Adipose tissue (tissue), 3 donors: Measurements from ENCODE around the gene UGT8. TPM values are rescaled to one million over a fixed set of nuclear protein-coding genes. Genes with fewer than 3 reads are reported as not detected.
"Not testable (repeated sequence)": the region's sequence is repeated elsewhere in the genome, so short reads cannot be mapped to it uniquely, and the experiment has no call there.

Experiments
- H3K27ac ChIP-seq: one replicate; pipeline ENCODE4 v1.5.1; 2013; ENCODE audit warnings: low read depth, low read length
- WGBS, 3 donors: extraction: QIAGEN DNeasy Blood & Tissue Kit; methylation state at CpG; one replicate each; pipeline ENCODE4 v1.1.7; 2013; 5-methylcytosine and 5-hydroxymethylcytosine counted together
- polyA plus RNA-seq, 3 donors: library from polyadenylated mRNA; stranded (reverse); fragments of 200-250 nt; gene quantifications; one replicate each; pipeline ENCODE4 v1.2.3, GENCODE V29; 2013
- donor health status: healthy with polysubstance abuse.
- donor health status: Bipolar disorder and iron deficiency.
- donor health status: healthy.

UGT8 gene
- polyA plus RNA-seq, 3 donors = 0.49 to 2.9 TPM; not detected in 1

DNA sequence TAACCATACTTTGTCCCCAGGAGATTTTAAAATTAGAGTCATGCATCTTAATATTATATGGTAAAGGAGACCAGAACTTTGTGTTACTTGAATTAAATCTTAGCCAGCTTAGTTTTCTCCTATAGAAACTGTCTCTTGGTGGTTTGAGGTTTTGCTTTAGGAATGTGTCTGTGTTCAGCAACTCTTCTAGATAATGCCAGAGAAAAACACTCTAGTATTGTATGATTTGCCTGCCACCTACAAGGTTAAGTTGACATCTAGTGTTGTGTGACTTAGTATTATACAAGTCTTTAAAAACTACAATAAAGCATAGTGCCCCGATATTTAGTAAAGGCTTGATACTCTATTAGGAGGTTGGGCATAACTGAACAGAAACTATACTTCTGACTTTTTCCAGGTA, 2.1 kb downstream of the UGT8 start:
- H3K27ac ChIP-seq = no peak overlapping the region
- WGBS, 3 donors = 65 to 97% (median 83%) methylated on average over 1 of the region's 1 CpG

DNA sequence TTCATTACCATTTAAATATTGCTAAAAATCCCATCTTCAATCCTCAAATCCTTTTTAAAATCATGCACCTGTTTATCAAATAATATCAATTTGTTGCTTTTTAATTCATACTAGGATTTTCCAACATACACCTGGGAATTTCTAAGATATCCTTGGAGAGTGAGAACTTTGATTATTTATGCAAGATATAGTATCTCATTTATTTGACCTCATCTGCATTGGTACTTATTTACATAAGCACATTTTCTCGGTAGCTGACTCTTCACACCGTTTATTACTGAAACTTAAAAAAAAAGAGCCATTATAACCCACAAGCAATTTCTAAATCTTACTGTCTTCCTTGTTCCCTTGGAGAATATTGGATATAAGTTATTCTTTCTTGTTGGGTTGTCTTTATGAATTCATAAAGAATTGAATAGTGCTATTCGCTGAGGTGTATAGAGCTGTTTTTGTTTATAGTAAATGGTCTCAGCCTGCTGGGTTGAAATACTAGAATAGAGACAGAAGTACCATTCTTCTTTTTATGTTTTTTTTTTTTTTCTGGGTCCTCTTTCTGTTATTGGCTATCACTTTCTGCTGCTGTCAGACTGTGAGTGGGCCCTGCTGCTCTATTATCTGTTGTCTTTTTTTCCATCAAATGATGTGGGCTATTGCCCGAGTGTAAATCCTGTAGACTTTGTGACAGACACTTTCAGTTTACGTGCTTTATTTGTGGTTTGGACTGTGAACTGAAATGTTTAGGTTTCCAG, 2.9 kb downstream of the UGT8 start:
- H3K27ac ChIP-seq = no peak overlapping the region
- 65 to 81% (median 77%) methylated on average over 5 of the region's 5 CpGs for WGBS, 3 donors

DNA sequence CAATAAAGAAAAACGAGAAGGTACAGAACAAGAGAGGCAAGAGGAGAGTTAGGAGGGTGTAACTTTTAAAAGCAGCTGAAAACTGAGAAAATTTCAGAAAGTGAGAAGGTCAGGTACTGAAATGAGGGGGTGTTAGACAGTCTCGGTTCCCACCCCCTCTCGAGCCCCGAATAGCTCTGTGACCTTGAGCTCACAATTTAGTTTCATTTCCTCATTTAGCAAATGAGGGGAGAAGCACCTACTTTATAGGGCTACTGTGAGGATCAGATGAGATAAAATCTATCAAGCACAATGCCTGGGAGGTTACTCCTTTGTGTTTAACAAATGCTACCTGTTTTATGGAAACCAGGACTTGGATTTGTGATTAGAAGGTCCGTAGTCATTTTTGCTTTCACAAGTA, 4.9 kb downstream of the UGT8 start:
- no peak overlapping the region for H3K27ac ChIP-seq
- 40 to 75% (median 73%) methylated on average over 5 of the region's 5 CpGs for WGBS, 3 donors

DNA sequence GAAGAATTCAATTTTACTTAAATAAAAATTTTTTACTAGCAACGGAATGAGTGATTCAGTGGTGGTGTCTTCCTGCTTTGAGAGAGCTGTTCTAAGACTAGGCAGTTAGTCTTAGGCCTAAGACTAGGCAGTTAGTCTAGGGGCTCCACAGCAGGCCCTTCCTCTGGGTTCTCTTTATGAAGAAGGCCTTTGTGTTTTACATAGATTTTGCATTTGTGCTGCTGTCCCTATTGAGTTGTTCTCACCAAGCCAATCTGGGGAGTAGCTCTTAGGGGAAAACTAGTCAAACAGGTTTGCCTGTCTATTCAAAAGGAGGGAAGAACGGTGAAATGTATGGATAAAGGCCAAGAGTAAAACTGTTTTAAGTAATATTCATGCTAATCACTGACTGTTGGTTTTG, 7.6 kb downstream of the UGT8 start:
- H3K27ac ChIP-seq = no peak overlapping the region
- WGBS, 3 donors = 47 to 72% (median 65%) methylated on average over 2 of the region's 2 CpGs

DNA sequence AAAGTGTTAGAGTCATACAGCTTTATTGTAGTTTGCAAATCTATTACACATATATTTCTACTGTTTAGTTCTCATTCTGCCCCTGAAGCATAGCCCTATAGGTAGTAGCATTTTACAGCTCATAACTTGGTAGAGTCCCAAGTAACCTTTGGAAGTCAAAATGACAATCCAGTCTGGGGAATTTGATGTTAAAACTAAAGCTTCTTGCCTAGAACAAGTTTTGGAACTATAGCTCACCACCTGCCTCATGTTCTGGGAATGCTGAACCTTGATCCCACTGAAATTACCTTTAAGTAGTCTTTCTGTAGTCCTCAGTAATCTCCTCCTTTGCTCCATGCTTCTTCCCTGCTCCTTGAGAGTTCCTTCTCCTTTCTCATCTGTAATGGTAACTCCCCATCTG, 8.4 kb downstream of the UGT8 start:
- no peak overlapping the region for H3K27ac ChIP-seq

DNA sequence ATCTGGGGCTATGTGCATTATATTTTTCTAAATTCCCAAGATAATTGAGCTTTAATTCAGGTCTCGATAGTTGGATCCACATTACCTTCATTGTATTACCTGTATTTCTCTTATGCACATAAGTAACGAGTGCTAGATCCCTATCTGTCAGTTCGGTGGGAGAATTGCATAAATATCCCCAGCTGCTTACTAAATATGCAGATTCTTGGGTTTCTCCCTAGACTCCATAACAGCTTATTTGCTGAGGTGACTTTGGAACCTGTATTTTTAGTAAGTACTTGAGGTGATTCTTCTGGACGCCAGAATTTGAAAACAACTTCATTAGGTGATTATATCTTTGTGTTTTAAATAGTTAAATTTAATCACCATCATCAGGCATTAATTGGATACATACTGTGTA, 15.0 kb downstream of the UGT8 start:
- WGBS, 3 donors = 29 to 74% (median 71%) methylated on average over 4 of the region's 4 CpGs
- no peak overlapping the region for H3K27ac ChIP-seq

DNA sequence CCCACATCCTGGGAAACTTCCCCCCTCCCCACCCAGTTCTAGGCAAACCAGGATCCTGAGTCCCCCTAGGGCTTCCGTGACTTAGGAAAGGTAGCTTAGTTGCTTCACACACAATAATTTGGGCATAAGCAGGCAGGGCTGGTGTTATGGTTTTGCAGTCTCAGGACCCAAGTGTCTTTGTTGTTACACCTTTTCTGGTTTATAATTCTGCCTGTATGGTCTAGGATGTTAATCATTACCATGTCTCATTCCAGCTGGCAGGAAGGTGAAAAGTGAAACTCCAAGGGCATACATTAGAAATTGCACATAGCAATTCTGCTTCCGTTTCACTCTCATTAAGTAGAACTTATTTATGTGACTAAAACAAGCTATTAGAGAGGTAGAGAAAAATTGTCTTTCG, 16.8 kb downstream of the UGT8 start:
- no peak overlapping the region for H3K27ac ChIP-seq
- WGBS, 3 donors = 22 to 70% (median 64%) methylated on average over 3 of the region's 3 CpGs

DNA sequence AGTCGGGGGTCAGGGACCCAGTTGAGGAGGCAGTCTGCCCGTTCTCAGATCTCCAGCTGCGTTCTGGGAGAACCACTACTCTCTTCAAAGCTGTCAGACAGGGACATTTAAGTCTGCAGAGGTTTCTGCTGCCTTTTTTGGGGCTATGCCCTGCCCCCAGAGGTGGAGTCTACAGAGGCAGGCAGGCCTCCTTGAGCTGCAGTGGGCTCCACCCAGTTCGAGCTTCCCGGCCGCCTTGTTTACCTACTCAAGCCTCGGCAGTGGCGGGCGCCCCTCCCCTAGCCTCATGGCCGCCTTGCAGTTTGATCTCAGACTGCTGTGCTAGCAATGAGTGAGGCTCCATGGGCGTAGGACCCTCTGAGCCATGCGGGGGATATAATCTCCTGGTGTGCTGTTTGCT, 17.4 kb downstream of the UGT8 start:
- 27 to 90% (median 88%) methylated on average over 12 of the region's 12 CpGs for WGBS, 3 donors
- H3K27ac ChIP-seq = not testable (repeated sequence)

DNA sequence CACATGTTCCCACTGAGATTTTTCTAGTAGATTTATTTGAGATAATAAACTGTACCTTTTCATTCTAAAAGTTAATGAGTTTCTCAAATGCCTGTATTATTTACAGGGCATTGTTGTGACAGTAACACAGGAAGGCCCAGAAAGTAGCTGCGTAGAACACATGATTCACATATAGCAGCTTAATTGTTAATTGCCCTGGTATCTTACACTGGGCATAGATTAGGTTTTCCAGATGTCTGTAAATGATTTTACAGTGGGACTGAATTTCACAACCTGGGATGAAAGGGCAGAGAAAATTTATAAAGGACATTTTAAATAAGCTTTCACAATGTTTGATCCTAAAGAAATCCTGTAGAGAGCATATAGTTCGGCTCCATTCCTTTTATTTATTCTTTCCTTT, 27.6 kb downstream of the UGT8 start:
- 81 to 86% (median 84%) methylated on average over 2 of the region's 2 CpGs for WGBS, 3 donors
- H3K27ac ChIP-seq = no peak overlapping the region

DNA sequence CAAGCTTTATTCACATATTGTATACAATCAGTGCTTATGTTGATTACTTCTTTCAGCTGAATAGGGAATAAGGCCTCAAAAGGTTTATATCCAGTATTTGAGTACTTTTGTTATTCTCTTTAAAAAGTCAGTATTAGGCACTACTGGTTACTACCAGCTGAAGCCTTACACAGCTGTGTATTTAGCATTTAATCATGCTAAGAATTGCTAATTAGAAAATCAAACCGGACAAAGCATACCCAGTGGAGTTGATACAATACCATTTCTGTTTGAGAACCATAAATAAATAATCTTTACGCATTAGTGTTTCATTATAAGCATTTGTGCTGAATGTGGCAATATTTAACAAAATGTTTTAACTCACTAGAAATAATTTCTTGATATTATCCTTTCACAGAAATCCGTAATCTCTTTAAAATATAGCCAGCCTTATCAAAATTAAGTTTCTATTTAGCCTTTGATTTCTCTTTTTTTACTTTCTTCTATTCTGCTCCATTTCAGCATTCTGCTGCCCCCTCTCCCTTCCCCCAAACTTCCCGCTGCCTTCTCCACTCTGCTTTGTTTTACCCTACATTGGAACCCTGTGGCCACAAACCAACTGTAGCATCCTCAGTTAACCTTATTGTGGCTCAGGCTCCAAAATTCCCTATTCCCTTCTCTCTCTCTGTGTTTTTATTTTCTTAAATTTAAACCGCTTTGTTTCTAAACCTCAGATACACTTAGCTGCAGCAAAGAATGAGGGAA, 37.8 kb downstream of the UGT8 start:
- no peak overlapping the region for H3K27ac ChIP-seq
- 89 to 93% (median 90%) methylated on average over 5 of the region's 5 CpGs for WGBS, 3 donors

DNA sequence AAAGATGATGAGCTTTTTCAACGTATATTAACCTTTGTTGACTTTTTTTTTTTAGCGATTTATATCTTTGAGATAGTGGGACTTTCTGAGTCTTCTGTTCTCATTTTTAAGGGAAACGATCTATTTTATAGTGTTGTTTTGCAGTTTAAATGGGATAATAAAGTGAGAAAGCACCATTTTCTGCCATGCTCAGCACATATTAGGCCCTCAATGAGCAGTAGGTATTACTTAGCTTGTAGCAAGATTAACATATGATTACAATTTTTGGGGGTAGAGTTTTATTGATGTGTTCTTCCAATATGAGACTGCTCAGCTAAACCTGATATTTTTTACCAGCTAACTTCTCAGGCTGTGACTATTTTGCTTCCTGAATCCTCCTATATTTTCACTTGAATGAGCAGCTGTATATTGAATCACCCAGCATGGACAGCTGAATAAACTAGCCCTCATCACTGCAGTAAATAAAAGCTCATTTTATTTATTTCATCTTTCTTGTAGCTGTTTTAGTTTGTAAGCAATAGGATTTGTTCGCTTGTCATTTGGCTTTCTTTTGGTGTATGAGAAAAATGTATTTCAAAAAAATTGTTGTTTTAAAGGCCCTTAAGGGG, 43.7 kb downstream of the UGT8 start:
- no peak overlapping the region for H3K27ac ChIP-seq
- WGBS, 3 donors = 73 to 83% (median 80%) methylated on average over 4 of the region's 4 CpGs

DNA sequence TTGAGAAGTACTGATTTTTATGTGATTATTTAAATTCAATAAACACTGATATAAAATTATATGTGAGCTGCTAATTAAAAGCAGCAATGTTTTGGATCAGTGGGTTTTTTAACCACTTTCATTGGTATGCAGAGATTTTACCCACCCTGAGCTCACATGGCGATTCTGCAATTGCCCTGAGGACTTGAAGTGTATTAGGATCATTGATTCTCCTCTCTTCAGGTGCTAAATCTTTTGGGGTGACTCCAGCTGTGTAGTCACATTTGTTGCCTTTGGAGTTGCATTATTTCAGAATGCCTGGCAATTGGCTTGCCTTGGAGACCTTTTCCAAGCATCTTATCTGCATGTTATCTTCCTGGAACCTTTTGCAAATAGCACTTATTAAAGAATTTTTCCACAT, 51.3 kb downstream of the UGT8 start:
- WGBS, 3 donors = 68 to 74% (median 73%) methylated on average over 1 of the region's 1 CpG
- no peak overlapping the region for H3K27ac ChIP-seq

DNA sequence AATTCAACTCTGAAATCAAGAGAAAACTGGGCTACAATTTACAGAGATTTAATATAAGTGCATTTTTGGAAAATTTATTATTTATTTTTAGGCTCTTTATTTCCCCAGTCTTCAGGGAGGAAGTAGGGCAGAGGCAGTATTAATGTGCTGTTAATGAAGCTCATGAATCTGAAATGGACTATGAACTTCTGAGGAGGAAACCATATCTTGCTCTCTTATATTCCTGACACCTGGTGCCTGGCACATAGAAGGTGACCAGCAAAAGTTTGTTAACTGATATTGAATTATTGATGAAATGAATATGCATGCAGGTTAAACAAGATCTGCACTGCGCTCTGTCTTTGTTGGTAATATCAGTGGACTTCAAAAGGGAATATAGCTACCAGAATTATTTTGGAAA, 55.1 kb downstream of the UGT8 start:
- WGBS, 3 donors = 53 to 97% (median 93%) methylated on average over 1 of the region's 1 CpG
- H3K27ac ChIP-seq = no peak overlapping the region

DNA sequence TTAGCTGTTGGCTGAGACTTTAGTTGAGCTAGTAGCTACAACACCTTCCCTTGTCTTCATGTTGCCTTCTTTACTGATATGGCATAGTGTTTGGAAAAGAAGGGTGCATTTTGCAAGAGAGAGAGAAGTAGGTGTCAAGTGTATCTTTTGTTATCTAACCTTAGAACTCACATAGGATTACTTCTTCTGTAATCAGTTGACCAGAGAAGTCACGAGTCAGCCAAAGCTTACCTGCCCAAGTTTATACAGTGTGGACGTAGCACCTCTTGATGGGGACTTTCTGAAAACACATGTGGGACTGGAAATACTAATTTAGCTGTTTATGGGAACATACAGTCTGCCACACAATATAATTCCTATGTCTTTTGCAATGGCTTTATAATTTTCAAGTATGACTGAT, 56.0 kb downstream of the UGT8 start:
- H3K27ac ChIP-seq = no peak overlapping the region
- WGBS, 3 donors = 43 to 58% (median 58%) methylated on average over 2 of the region's 2 CpGs

DNA sequence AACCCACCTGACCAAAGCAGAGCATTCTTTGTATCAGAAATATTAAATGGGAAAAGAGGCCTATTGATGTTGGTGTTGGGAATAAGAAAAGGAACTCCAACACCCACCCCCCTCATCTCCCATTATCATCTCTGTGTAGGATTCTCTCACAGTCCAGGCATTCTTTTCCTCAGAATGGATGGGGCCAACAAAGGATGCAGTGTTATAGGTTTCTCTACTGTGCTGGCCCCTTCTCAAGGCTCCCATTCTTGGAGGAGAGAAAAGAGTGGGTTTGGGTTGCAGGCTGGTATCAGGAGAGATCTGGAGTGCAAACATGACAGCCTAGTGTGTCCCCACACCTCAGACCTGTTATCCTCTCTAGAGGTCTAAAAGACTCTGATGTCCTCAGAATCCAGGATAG, 59.6 kb downstream of the UGT8 start:
- no peak overlapping the region for H3K27ac ChIP-seq

DNA sequence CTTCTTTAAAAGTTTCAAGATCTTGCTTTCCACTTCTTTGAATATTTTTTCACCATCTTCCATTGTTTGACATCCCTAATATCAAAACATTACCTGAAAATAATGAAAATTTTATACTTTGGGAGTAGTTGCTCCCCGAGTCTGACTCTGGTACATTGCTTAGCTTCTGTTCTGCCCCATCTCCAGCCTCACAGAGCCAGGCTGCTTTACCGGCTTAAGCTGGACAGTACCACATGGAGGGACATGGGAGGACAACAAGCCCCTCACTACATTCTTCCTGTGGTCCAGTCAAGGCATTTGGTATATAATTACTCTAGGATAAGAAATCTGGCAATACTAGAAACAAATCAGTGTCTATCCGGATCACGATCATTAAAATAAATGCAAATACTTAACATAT, 60.2 kb downstream of the UGT8 start:
- no peak overlapping the region for H3K27ac ChIP-seq
- 84 to 86% (median 85%) methylated on average over 4 of the region's 4 CpGs for WGBS, 3 donors

DNA sequence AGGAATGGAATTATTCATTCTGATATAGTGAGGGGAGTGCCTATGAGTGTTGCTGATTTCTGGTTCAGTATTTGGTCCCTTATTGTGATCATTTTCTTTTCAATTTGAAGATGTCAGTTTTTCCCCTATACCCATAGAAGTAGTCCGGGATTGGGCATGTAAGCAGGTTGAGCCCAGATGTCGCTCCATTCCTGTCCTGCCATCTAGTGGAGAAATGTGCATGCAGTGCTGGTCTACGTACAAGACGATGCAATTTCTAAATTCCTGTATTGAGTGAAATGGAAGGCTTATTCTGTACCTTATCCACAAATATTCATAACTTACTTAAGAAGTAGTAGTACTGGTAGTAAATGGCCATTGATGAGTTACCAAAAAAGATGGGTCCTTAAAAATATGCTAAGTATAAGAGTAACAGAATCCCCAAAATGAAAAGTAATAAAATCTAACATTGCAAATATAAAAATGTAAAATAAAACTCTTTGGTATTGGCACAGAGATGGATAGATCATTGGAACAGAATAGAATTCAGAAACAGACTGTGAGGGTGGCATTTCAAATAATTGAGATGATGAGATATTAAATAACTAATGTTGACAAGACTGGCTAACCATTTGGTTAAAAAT, 60.9 kb downstream of the UGT8 start:
- no peak overlapping the region for H3K27ac ChIP-seq
- 2 to 3% (median 3%) methylated on average over 4 of the region's 4 CpGs for WGBS, 3 donors

DNA sequence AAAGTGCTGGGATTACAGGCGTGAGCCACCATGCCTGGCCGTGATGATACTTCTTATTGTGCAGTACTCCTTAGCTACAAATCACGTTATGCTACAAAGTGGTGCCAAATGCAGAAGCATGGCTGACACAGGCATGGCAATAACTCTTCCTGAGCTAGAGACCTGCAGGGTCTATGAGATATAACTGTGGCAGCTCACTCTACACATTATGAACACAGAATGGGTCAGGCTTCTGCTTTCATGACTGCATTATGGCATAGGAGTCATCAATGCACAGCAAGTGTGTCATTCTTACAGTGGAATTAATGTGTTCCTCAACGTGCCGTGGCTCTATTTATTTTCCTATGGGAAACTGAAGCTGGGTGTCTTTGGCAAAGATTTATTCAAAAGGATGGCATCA, 64.5 kb downstream of the UGT8 start:
- WGBS, 3 donors = 79 to 88% (median 83%) methylated on average over 5 of the region's 5 CpGs
- H3K27ac ChIP-seq = no peak overlapping the region

DNA sequence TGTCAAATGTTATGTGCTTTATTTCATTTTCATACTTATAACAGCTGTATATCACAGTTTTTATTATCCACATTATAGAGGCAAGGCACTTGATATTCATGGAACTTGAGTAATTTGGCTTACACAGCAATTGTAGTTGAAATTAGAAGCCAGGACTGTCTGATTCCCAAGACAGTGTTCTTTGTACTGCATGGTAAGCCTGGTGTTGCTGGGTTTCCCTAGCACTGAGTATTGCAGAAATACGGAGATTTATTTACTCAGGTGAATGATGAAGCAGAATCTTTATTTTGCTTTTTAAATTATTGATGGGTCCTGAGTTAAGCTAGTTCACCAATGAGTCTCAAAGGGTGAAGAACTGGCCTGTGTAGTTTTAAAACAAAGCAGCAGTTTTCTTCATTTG, 70.0 kb downstream of the UGT8 start:
- no peak overlapping the region for H3K27ac ChIP-seq
- WGBS, 3 donors = 71 to 87% (median 71%) methylated on average over 1 of the region's 1 CpG
